Osteoblast (primary cell): Measurements from ENCODE around the gene CDC42BPA. TPM values are rescaled to one million over a fixed set of nuclear protein-coding genes. Genes with fewer than 3 reads are reported as not detected.

Experiments used
- DNase-seq: peaks from one replicate; pipeline ENCODE4 v3.0.0; 2011; ENCODE audit warnings: low spot score, mixed read lengths; ENCODE audit not compliant: insufficient read length; ENCODE audit errors: missing footprints
- H2AFZ ChIP-seq: 2 replicates; pipeline ENCODE4 v1.6.0; 2011; ENCODE audit warnings: mild to moderate bottlenecking, low read length
- H3K27ac ChIP-seq: 2 replicates; pipeline ENCODE4 v1.5.1; 2011; ENCODE audit warnings: mild to moderate bottlenecking, low read depth, low read length, moderate library complexity
- H3K27me3 ChIP-seq: 2 replicates; pipeline ENCODE4 v1.6.0; 2012; ENCODE audit warnings: mild to moderate bottlenecking, control low read depth, inconsistent platforms, low read length, moderate library complexity; ENCODE audit not compliant: insufficient read depth
- H3K36me3 ChIP-seq: 2 replicates; pipeline ENCODE4 v1.5.1; 2011; ENCODE audit warnings: mild to moderate bottlenecking, low read length, control low read depth, moderate library complexity; ENCODE audit not compliant: insufficient read depth
- H3K4me1 ChIP-seq: 2 replicates; pipeline ENCODE4 v1.5.1; 2011; ENCODE audit warnings: mild to moderate bottlenecking, low read length, control low read depth, moderate library complexity; ENCODE audit not compliant: insufficient read depth
- H3K4me2 ChIP-seq: 2 replicates; pipeline ENCODE4 v1.6.0; 2011; ENCODE audit warnings: mild to moderate bottlenecking, low read length; ENCODE audit not compliant: insufficient read depth
- H3K4me3 ChIP-seq: fragments of 200-600 bp; sonication (generic); 3 replicates; pipeline ENCODE4 v1.5.1; 2012; ENCODE audit warnings: mild to moderate bottlenecking, low read length, inconsistent platforms; ENCODE audit not compliant: insufficient read depth
- H3K79me2 ChIP-seq: 2 replicates; pipeline ENCODE4 v1.6.0; 2012; ENCODE audit warnings: mild to moderate bottlenecking, low read length, control low read depth, inconsistent platforms; ENCODE audit not compliant: insufficient read depth
- H3K9me3 ChIP-seq: 2 replicates; pipeline ENCODE4 v1.5.1; 2011; ENCODE audit warnings: low read depth, low read length, control low read depth
- H4K20me1 ChIP-seq: 2 replicates; pipeline ENCODE4 v1.6.0; 2012; ENCODE audit warnings: mild to moderate bottlenecking, low read length, control low read depth; ENCODE audit not compliant: insufficient read depth
- CTCF ChIP-seq: IDR thresholded peaks from 2 replicates; pipeline ENCODE4 v1.5.1; 2011; ENCODE audit warnings: mild to moderate bottlenecking, low read depth, low read length, moderate library complexity; ENCODE audit errors: extremely low read depth
- total RNA-seq: library from RNA; depleted of rRNA; stranded (reverse); fragments of >200 nt; gene quantifications from 2 replicates; pipeline ENCODE4 v1.2.3, GENCODE V29; 2012

Gene CDC42BPA
- total RNA-seq, 1 donor = 77.8 TPM

- Histone ChIP-seq H3K27ac (no peak overlapping the region), H3K9me3 (no peaks in the 10 kb centered on the region), H3K4me1 (no peaks in the 10 kb centered on the region), H3K79me2 (no peaks in the 10 kb centered on the region), H2AFZ (no peak overlapping the region), H3K27me3 (no peaks in the 10 kb centered on the region), H4K20me1 (no peaks in the 10 kb centered on the region), H3K4me2 (no peak overlapping the region), H3K36me3 (no peaks in the 10 kb centered on the region), H3K4me3 (no peak overlapping the region)
- no peak for TF ChIP-seq CTCF
- DNase-seq = no peak
Measured at GRCh38 chr1:226985839-226986463, 332.3 kb downstream of the CDC42BPA start.

GRCh38 chr1:226985239-226985838 is 333.0 kb downstream of the CDC42BPA start:
- Histone ChIP-seq H3K9me3 (no peaks in the 10 kb centered on the region), H3K27me3 (no peaks in the 10 kb centered on the region), H3K4me1 (no peaks in the 10 kb centered on the region), H2AFZ (no peak overlapping the region), H3K27ac (no peak overlapping the region), H3K4me2 (no peak overlapping the region), H3K4me3 (no peak overlapping the region), H4K20me1 (no peaks in the 10 kb centered on the region), H3K79me2 (no peaks in the 10 kb centered on the region), H3K36me3 (no peaks in the 10 kb centered on the region)
- no peak for TF ChIP-seq CTCF
- DNase-seq = peak; percentile 70

- Histone ChIP-seq H4K20me1 (no peaks in the 10 kb centered on the region), H2AFZ (no peak overlapping the region), H3K79me2 (no peaks in the 10 kb centered on the region), H3K27ac (no peak overlapping the region), H3K27me3 (no peaks in the 10 kb centered on the region), H3K4me2 (no peak overlapping the region), H3K9me3 (no peaks in the 10 kb centered on the region), H3K4me3 (no peak overlapping the region), H3K4me1 (no peaks in the 10 kb centered on the region), H3K36me3 (no peaks in the 10 kb centered on the region)
- no peak for TF ChIP-seq CTCF
- DNase-seq = peak; percentile 77
Measured at GRCh38 chr1:226984521-226985238, 333.6 kb downstream of the CDC42BPA start.

- peak; percentile 68 for DNase-seq
- no peak overlapping the region for H3K27ac ChIP-seq
- H3K27me3 ChIP-seq = no peaks in the 10 kb centered on the region
- no peaks in the 10 kb centered on the region for H3K79me2 ChIP-seq
- H3K9me3 ChIP-seq = no peaks in the 10 kb centered on the region
- no peaks in the 10 kb centered on the region for H4K20me1 ChIP-seq
- no peak overlapping the region for H3K4me3 ChIP-seq
- no peaks in the 10 kb centered on the region for H3K4me1 ChIP-seq
- no peaks in the 10 kb centered on the region for H3K36me3 ChIP-seq
- TF ChIP-seq CTCF = no peak
- no peak overlapping the region for H3K4me2 ChIP-seq
- no peak overlapping the region for H2AFZ ChIP-seq
Measured at GRCh38 chr1:226983992-226984364, 334.3 kb downstream of the CDC42BPA start.
